Esophagus muscularis mucosa (tissue), 4 donors: ENCODE results near the gene GRWD1. TPM values are rescaled to one million over a fixed set of nuclear protein-coding genes. Genes with fewer than 3 reads are reported as not detected.

ENCODE experiments used
- DNase-seq: peaks from one replicate; pipeline ENCODE4 v3.0.0-alpha.2; 2017; ENCODE audit errors: extremely low spot score
- H3K27ac ChIP-seq, 4 donors: fragments of 200-600 bp; sonication (generic); replicated peaks in 1 of 4; 1 replicate in 3 of 4; 2 replicates in 1 of 4; pipeline ENCODE4 v1.5.1; 2016 to 2019; ENCODE audit warnings: mild to moderate bottlenecking in 1 of 4
- H3K27me3 ChIP-seq, 4 donors: fragments of 200-600 bp; sonication (generic); one replicate each; pipeline versions ENCODE4 v1.5.1 to v1.6.0; 2016 to 2019
- H3K36me3 ChIP-seq, 4 donors: fragments of 200-600 bp; sonication (generic); one replicate each; pipeline ENCODE4 v1.5.1; 2016 to 2019
- H3K4me1 ChIP-seq, 4 donors: fragments of 200-600 bp; sonication (generic); one replicate each; pipeline ENCODE4 v1.5.1; 2016 to 2019
- H3K4me3 ChIP-seq, 4 donors: fragments of 200-600 bp; sonication (generic); 1 replicate in 2 of 4; 2 replicates in 2 of 4; pipeline ENCODE4 v1.5.1; 2016 to 2019; ENCODE audit warnings: mild to moderate bottlenecking in 4 of 4, moderate library complexity in 1 of 4
- H3K9me3 ChIP-seq, 4 donors: fragments of 200-600 bp; sonication (generic); 1 replicate in 3 of 4; 2 replicates in 1 of 4; pipeline ENCODE4 v1.5.1; 2016 to 2019
- EP300 ChIP-seq: sonication (generic); formaldehyde crosslinking; IDR thresholded peaks from one replicate; pipeline ENCODE4 v1.6.1; 2017; ENCODE audit warnings: antibody characterized with exemption
- POLR2A ChIP-seq: fragments of 450-650 bp; IDR thresholded peaks from one replicate; pipeline ENCODE4 v1.6.1; 2017; ENCODE audit warnings: antibody characterized with exemption, moderate library complexity, mild to moderate bottlenecking, low read depth
- POLR2AphosphoS5 ChIP-seq, 2 donors: sonication (generic); formaldehyde crosslinking; IDR thresholded peaks; one replicate each; pipeline ENCODE4 v1.6.1; 2017; ENCODE audit warnings: antibody characterized with exemption in 2 of 2
- WGBS: methylation state at CpG from one replicate; pipeline ENCODE4 v1.1.5; 2018; 5-methylcytosine and 5-hydroxymethylcytosine counted together
- intact Hi-C: fragments of 100-400 bp; cut with DNase I; formaldehyde crosslinking; loops from one replicate; pipeline ENCODE4 v1.15.1; 2023
- total RNA-seq, 4 donors: library from RNA; depleted of rRNA; stranded (reverse); fragments of >200 nt; gene quantifications; one replicate each; pipeline versions ENCODE4 v1.1.0 to v1.2.1, GENCODE V29; 2016
- TF ChIP-seq, protein P1 (sequence below), 3 experiments: fragments of 200-600 bp in 2 of 3; fragments of 450-650 bp in 1 of 3; sonication (generic) in 2 of 3; IDR thresholded peaks; one replicate each; pipeline ENCODE4 v1.5.1; 2017 to 2019; ENCODE audit warnings: antibody characterized with exemption in 3 of 3, mild to moderate bottlenecking in 2 of 3, moderate library complexity in 1 of 3

The GRWD1 gene
- total RNA-seq, 4 donors from 2014 or later: 19.5 to 42.9 (median 31.7) TPM

- no peaks in the 10 kb centered on the region for H3K9me3 ChIP-seq
- H3K4me3 ChIP-seq: peak overlapping the region; percentile 85 to 96 (median 89)
- no peak for DNase-seq
- peak overlapping the region; percentile 80 to 91 (median 86) for H3K27ac ChIP-seq
- intact Hi-C loops: no loop called here
- H3K27me3 ChIP-seq: peaks cover 4 to 50% (median 24%) of the 10 kb centered on the region in 4 donors
- H3K4me1 ChIP-seq: peaks cover 22 to 38% (median 31%) of the 10 kb centered on the region in 4 donors
- H3K36me3 ChIP-seq: peaks cover 10 to 30% (median 23%) of the 10 kb centered on the region in 4 donors
- TF ChIP-seq POLR2A (no peak), POLR2AphosphoS5 (IDR thresholded peaks at IDR 0.05) (no peak)
- WGBS: 17% methylated on average over 33 of the region's 38 CpGs
These were observed 1.5 kb upstream of the GRWD1 start for GRCh38 chr19:48444129-48444935.

DNA sequence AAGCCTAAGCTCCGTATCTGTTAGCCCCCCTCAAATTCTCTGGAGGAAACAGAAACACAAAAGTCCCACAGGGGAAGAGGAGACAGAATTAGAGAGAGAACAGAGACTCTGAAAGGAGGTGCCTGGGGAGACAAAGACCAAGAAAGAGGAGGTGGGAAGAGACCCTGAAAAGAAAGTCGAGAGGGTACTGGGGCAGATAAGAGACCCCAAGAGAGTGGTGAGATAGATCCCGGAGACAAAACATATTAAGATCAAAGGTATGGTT lies 915 bp upstream of the GRWD1 start:
- H3K27ac ChIP-seq: peak overlapping the region; percentile 80 to 91 (median 86)
- peaks cover 4 to 45% (median 24%) of the 10 kb centered on the region in 4 donors for H3K27me3 ChIP-seq
- no peak for DNase-seq
- 32% methylated on average over 3 of the region's 3 CpGs for WGBS
- H3K4me1 ChIP-seq: peaks cover 22 to 38% (median 31%) of the 10 kb centered on the region in 4 donors
- peaks cover 16 to 35% (median 28%) of the 10 kb centered on the region in 4 donors for H3K36me3 ChIP-seq
- H3K9me3 ChIP-seq: no peaks in the 10 kb centered on the region
- H3K4me3 ChIP-seq: peak overlapping the region; percentile 85 to 96 (median 89)
- intact Hi-C loops: no loop called here
- TF ChIP-seq EP300: no peak
- TF ChIP-seq POLR2A: no peak
- TF ChIP-seq POLR2AphosphoS5 (IDR thresholded peaks at IDR 0.05): no peak
- TF ChIP-seq, protein P1, sequence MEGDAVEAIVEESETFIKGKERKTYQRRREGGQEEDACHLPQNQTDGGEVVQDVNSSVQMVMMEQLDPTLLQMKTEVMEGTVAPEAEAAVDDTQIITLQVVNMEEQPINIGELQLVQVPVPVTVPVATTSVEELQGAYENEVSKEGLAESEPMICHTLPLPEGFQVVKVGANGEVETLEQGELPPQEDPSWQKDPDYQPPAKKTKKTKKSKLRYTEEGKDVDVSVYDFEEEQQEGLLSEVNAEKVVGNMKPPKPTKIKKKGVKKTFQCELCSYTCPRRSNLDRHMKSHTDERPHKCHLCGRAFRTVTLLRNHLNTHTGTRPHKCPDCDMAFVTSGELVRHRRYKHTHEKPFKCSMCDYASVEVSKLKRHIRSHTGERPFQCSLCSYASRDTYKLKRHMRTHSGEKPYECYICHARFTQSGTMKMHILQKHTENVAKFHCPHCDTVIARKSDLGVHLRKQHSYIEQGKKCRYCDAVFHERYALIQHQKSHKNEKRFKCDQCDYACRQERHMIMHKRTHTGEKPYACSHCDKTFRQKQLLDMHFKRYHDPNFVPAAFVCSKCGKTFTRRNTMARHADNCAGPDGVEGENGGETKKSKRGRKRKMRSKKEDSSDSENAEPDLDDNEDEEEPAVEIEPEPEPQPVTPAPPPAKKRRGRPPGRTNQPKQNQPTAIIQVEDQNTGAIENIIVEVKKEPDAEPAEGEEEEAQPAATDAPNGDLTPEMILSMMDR (IDR thresholded peaks at IDR 0.05): no peak

DNA sequence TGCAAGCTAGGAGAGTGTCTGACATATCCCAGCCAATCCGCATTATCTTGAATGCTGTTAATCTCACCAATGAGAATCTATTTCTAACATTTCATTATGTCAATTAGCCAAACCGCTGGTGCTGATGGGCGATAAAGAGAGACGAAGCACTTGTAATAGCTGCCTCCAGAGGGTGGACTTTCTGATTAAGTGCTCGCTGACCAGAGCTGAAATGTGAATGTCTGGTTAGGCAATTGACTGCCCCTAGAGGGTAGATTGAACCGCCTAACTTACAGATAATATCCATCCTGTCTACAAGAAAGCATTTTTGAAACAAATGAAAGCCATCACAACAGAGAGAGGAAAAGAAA lies 552 bp upstream of the GRWD1 start:
- no peak for DNase-seq
- TF ChIP-seq EP300: no peak
- TF ChIP-seq, protein P1 (IDR thresholded peaks at IDR 0.05): peak; percentile 38 to 46 (median 40)
- no peak for TF ChIP-seq POLR2A
- no peak for TF ChIP-seq POLR2AphosphoS5 (IDR thresholded peaks at IDR 0.05)
- Histone ChIP-seq H3K27ac (peak overlapping the region; percentile 80 to 91 (median 86)), H3K27me3 (peaks cover 4 to 41% (median 24%) of the 10 kb centered on the region in 4 donors), H3K9me3 (no peaks in the 10 kb centered on the region), H3K4me1 (peaks cover 22 to 38% (median 31%) of the 10 kb centered on the region in 4 donors), H3K4me3 (peak overlapping the region; percentile 85 to 96 (median 89)), H3K36me3 (peaks cover 19 to 39% (median 32%) of the 10 kb centered on the region in 4 donors)
- 7% methylated on average over 6 of the region's 6 CpGs for WGBS
- intact Hi-C loops: no loop called here

GRCh38 chr19:48446579-48446978 lies 796 bp downstream of the GRWD1 start:
- Histone ChIP-seq H3K9me3 (no peaks in the 10 kb centered on the region), H3K36me3 (peaks cover 33 to 51% (median 45%) of the 10 kb centered on the region in 4 donors), H3K27me3 (peaks cover 4 to 28% (median 19%) of the 10 kb centered on the region in 4 donors), H3K4me1 (peaks cover 22 to 38% (median 31%) of the 10 kb centered on the region in 4 donors), H3K27ac (peak overlapping the region; percentile 80 to 91 (median 86)), H3K4me3 (peak overlapping the region; percentile 85 to 96 (median 89))
- WGBS: 79% methylated on average over 7 of the region's 7 CpGs
- intact Hi-C loops: no loop called here
- TF ChIP-seq, protein P1 (IDR thresholded peaks at IDR 0.05): no peak
- TF ChIP-seq POLR2A (no peak), POLR2AphosphoS5 (IDR thresholded peaks at IDR 0.05) (no peak), EP300 (no peak)
- no peak for DNase-seq

- WGBS: 83% methylated on average over 4 of the region's 4 CpGs
- Histone ChIP-seq H3K27ac (no peak overlapping the region), H3K9me3 (no peaks in the 10 kb centered on the region), H3K36me3 (peaks cover 48 to 69% (median 65%) of the 10 kb centered on the region in 4 donors), H3K4me3 (no peak overlapping the region), H3K27me3 (peaks cover 4 to 12% (median 9%) of the 10 kb centered on the region in 4 donors), H3K4me1 (peaks cover 22 to 31% (median 26%) of the 10 kb centered on the region in 4 donors)
- intact Hi-C loops: no loop called here
- DNase-seq: no peak
- no peak for TF ChIP-seq POLR2A
- TF ChIP-seq EP300: no peak
- TF ChIP-seq POLR2AphosphoS5 (IDR thresholded peaks at IDR 0.05): no peak
- TF ChIP-seq, protein P1 (IDR thresholded peaks at IDR 0.05): no peak
These were observed 2.8 kb downstream of the GRWD1 start for GRCh38 chr19:48448563-48448962.
